Measurements from ENCODE around the gene C16orf96.

Gene C16orf96

GRCh38 chr16:4539716-4540284, 16.3 kb upstream of the C16orf96 start:
- Histone ChIP-seq H3K27ac (ENCODE audit: low read depth, low read length, poor library complexity, severe bottlenecking) (no peak overlapping the region), H2AFZ (ENCODE audit: low read length) (no peak overlapping the region), H3K9me2 (ENCODE audit: low read depth, low read length) (no peaks in the 10 kb centered on the region), H3K27me3 (ENCODE audit: insufficient read depth, low read length) (no peaks in the 10 kb centered on the region; the same call in 1 of the 2 replicates), H3F3A (ENCODE audit: insufficient read depth, low read length) (no peaks in the 10 kb centered on the region), H3K4me3 (ENCODE audit: low read depth, low read length, poor library complexity, severe bottlenecking) (no peak overlapping the region), H3K4me2 (ENCODE audit: low read length) (no peak overlapping the region), H3K9ac (ENCODE audit: low read length) (no peak overlapping the region), H3K36me3 (ENCODE audit: insufficient read depth, low read length) (peaks cover 6% of the 10 kb centered on the region; the same call in 1 of the 2 replicates), H3K4me1 (ENCODE audit: insufficient read depth, low read length, severe bottlenecking) (peaks cover 1% of the 10 kb centered on the region), H3K9me3 (ENCODE audit: low read length) (peaks cover 5% of the 10 kb centered on the region; the same call in 1 of the 2 replicates), H4K20me1 (ENCODE audit: insufficient read depth, low read length) (no peaks in the 10 kb centered on the region), H3K79me2 (ENCODE audit: insufficient read depth, low read length) (no peaks in the 10 kb centered on the region)
- TF ChIP-seq EZH2 (IDR thresholded peaks at IDR 0.05; ENCODE audit: borderline replicate concordance, low read length) (no peak), CTCF (IDR thresholded peaks at IDR 0.05; ENCODE audit: low read length) (no peak)

- no peak for TF ChIP-seq EZH2 (IDR thresholded peaks at IDR 0.05; ENCODE audit: borderline replicate concordance, low read length)
- no peak for TF ChIP-seq CTCF (IDR thresholded peaks at IDR 0.05; ENCODE audit: low read length)
- Histone ChIP-seq H3K4me3 (ENCODE audit: low read depth, low read length, poor library complexity, severe bottlenecking) (no peak overlapping the region), H2AFZ (ENCODE audit: low read length) (no peak overlapping the region), H3K79me2 (ENCODE audit: insufficient read depth, low read length) (no peaks in the 10 kb centered on the region), H3K4me1 (ENCODE audit: insufficient read depth, low read length, severe bottlenecking) (peaks cover 12% of the 10 kb centered on the region), H3K27me3 (ENCODE audit: insufficient read depth, low read length) (no peaks in the 10 kb centered on the region; the same call in 1 of the 2 replicates), H4K20me1 (ENCODE audit: insufficient read depth, low read length) (no peaks in the 10 kb centered on the region), H3K27ac (ENCODE audit: low read depth, low read length, poor library complexity, severe bottlenecking) (no peak overlapping the region), H3F3A (ENCODE audit: insufficient read depth, low read length) (no peaks in the 10 kb centered on the region), H3K9me3 (ENCODE audit: low read length) (peaks cover 5% of the 10 kb centered on the region; the same call in 1 of the 2 replicates), H3K9me2 (ENCODE audit: low read depth, low read length) (no peaks in the 10 kb centered on the region), H3K4me2 (ENCODE audit: low read length) (no peak overlapping the region), H3K36me3 (ENCODE audit: insufficient read depth, low read length) (peaks cover 6% of the 10 kb centered on the region; the same call in 1 of the 2 replicates), H3K9ac (ENCODE audit: low read length) (no peak overlapping the region)
These were observed 11.7 kb upstream of the C16orf96 start for GRCh38 chr16:4544473-4544872.

GRCh38 chr16:4548124-4548523, 8.0 kb upstream of the C16orf96 start:
- Histone ChIP-seq H3K9me2 (ENCODE audit: low read depth, low read length) (no peaks in the 10 kb centered on the region), H3K4me2 (ENCODE audit: low read length) (no peak overlapping the region), H3K9ac (ENCODE audit: low read length) (no peak overlapping the region), H2AFZ (ENCODE audit: low read length) (no peak overlapping the region), H3K79me2 (ENCODE audit: insufficient read depth, low read length) (no peaks in the 10 kb centered on the region), H3K27me3 (ENCODE audit: insufficient read depth, low read length) (no peaks in the 10 kb centered on the region; the same call in 1 of the 2 replicates), H3K4me1 (ENCODE audit: insufficient read depth, low read length, severe bottlenecking) (peaks cover 12% of the 10 kb centered on the region), H3K4me3 (ENCODE audit: low read depth, low read length, poor library complexity, severe bottlenecking) (no peak overlapping the region), H3K27ac (ENCODE audit: low read depth, low read length, poor library complexity, severe bottlenecking) (no peak overlapping the region), H3K9me3 (ENCODE audit: low read length) (no peaks in the 10 kb centered on the region), H3K36me3 (ENCODE audit: insufficient read depth, low read length) (no peaks in the 10 kb centered on the region), H4K20me1 (ENCODE audit: insufficient read depth, low read length) (no peaks in the 10 kb centered on the region), H3F3A (ENCODE audit: insufficient read depth, low read length) (no peaks in the 10 kb centered on the region)
- TF ChIP-seq EZH2 (IDR thresholded peaks at IDR 0.05; ENCODE audit: borderline replicate concordance, low read length) = no peak
- no peak for TF ChIP-seq CTCF (IDR thresholded peaks at IDR 0.05; ENCODE audit: low read length)

Data from OCI-LY1 (cell line).